Measurements from ENCODE around the gene UBTF. TPM values are rescaled to one million over a fixed set of nuclear protein-coding genes. Genes with fewer than 3 reads are reported as not detected.

UBTF gene
- total and polyA plus RNA-seq, 2 donors (not counting 3 experiments of a cell fraction or from before 2014, with no cell fraction given), result 14.7 to 84.7 TPM

DNA sequence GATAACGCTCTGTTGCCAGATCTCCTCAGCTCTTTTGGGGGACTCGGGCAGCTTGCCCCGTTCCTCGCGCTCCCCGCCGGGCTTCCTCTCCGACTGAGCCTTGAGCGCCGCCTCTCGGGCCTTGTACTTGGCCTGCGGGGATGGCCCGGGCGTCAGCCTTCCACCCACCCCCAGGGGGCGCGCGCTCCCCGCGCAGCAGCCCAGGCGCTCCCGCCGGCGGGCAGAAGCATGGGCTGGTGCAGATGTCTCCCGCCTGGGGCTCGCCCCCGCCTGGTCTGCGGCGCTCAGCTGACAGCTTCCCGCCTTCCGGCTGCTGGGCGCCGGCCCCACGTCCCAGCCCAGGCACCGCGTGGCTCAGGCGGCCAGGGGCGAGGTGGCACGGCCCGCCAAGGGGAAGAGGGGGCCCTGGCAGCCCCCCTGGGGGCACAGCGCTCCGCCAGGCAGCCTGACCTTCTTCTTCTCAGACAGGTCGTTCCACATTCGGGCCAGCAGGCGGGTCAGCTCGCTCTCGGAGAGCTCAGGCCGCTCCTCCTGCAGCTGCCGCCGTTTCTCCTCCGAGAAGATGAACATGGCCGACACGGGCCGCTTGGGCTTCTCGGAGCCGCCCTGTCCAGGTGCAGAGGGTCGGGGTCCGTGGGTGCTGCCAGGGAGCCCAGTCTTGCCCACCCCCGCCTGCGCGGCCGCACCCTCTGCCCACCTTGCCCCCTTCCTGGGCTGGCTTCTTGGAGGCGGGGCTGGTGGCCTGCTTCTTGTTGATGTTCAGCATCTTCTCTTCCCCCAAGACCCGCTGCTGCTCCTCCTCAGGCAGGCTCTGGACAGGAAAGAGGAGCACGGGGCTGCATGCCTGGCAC is 8.9 kb downstream of the UBTF start:
- peak overlapping the region; percentile 34 for H3K4me2 ChIP-seq (ENCODE audit: insufficient read depth, low read length)
- no peaks in the 10 kb centered on the region for H3K27me3 ChIP-seq (ENCODE audit: control insufficient read depth in 2 of 2, insufficient read depth in 2 of 2, low read length in 2 of 2)
- no peak overlapping the region for H3K9ac ChIP-seq (replicated peaks; ENCODE audit: extremely low read depth, insufficient read depth, low read length)

More for the DNA sequence above, 8.9 kb downstream of the UBTF start:
- H3K27ac ChIP-seq (ENCODE audit: insufficient read depth, low read depth, low read length), result no peak overlapping the region
- H3K79me2 ChIP-seq (ENCODE audit: control insufficient read depth, insufficient read depth, low read length), result no peaks in the 10 kb centered on the region
- dilution Hi-C loops (cut with MboI; ENCODE audit: extremely low pct_ligation_motif_present, low sequenced_read_pairs), result no loop called here
- POLR2A ChIA-PET, result interaction anchor here (1.2 kb wide), 1 partner anchor 116 kb away, joined by 3 read pairs; no protein-coding TSS in a partner anchor
- H3K36me3 ChIP-seq (ENCODE audit: control insufficient read depth in 2 of 2, extremely low read depth in 1 of 2, insufficient read depth in 2 of 2, low read length in 2 of 2), result peaks cover 18 to 50% of the 10 kb centered on the region in 2 experiments
- no peak overlapping the region for H2AFZ ChIP-seq (ENCODE audit: low read depth, low read length)
- DNase-seq (ENCODE audit: low read depth, low spot score) (peak; percentile 89), FAIRE-seq (peak; percentile 74)
- peaks cover 5% of the 10 kb centered on the region for H3K4me1 ChIP-seq (ENCODE audit: control insufficient read depth, extremely low read depth, insufficient read depth, low read length)
- no peaks in the 10 kb centered on the region for H4K20me1 ChIP-seq (replicated peaks; ENCODE audit: control insufficient read depth, extremely low read depth, insufficient read depth, low read length)
- BruUV-seq (replicated peaks), result no TSS peak
- CTCF ChIA-PET, result interaction anchor here (0.6 to 4.5 kb wide), 25 partner anchors 9 to 313 kb away, joined by 3 to 58 read pairs (median 7); partner anchors contain the start of genes FAM171A2, GRN, RUNDC3A and SLC25A39
- H3K9me1 ChIP-seq (replicated peaks; ENCODE audit: control insufficient read depth, extremely low read depth, insufficient read depth, low read length), result no peaks in the 10 kb centered on the region
- intact Hi-C loops (cut with micrococcal nuclease), result loop anchor here (1.0 kb wide), 7 partner anchors 8 to 313 kb away; partner anchors contain the start of genes GRN and SLC25A39
- no peaks in the 10 kb centered on the region for H3K9me3 ChIP-seq (replicated peaks; ENCODE audit: control insufficient read depth, insufficient read depth, low read length)
- no peak overlapping the region for H3K4me3 ChIP-seq (replicated peaks in 1 of 3; ENCODE audit: insufficient read depth in 1 of 3, low read depth in 1 of 3, low read length in 3 of 3)
- TF ChIP-seq, protein P1, sequence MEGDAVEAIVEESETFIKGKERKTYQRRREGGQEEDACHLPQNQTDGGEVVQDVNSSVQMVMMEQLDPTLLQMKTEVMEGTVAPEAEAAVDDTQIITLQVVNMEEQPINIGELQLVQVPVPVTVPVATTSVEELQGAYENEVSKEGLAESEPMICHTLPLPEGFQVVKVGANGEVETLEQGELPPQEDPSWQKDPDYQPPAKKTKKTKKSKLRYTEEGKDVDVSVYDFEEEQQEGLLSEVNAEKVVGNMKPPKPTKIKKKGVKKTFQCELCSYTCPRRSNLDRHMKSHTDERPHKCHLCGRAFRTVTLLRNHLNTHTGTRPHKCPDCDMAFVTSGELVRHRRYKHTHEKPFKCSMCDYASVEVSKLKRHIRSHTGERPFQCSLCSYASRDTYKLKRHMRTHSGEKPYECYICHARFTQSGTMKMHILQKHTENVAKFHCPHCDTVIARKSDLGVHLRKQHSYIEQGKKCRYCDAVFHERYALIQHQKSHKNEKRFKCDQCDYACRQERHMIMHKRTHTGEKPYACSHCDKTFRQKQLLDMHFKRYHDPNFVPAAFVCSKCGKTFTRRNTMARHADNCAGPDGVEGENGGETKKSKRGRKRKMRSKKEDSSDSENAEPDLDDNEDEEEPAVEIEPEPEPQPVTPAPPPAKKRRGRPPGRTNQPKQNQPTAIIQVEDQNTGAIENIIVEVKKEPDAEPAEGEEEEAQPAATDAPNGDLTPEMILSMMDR (IDR thresholded peaks at IDR 0.05; ENCODE audit: extremely low read depth in 1 of 2, insufficient read depth in 1 of 2, low read depth in 1 of 2, low read length in 2 of 2), result peak; percentile 99
- TF ChIP-seq, protein P2, sequence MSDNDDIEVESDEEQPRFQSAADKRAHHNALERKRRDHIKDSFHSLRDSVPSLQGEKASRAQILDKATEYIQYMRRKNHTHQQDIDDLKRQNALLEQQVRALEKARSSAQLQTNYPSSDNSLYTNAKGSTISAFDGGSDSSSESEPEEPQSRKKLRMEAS (IDR thresholded peaks at IDR 0.05; ENCODE audit: insufficient read depth, insufficient read length), result peak; percentile 67
- no peak for TF ChIP-seq FOS (IDR thresholded peaks at IDR 0.05; ENCODE audit: borderline replicate concordance, insufficient read depth, low read length)
- no peak for TF ChIP-seq POLR2A (IDR thresholded peaks at IDR 0.05; ENCODE audit: low read depth, low read length)
- peak; percentile 3 for TF ChIP-seq MYC (IDR thresholded peaks at IDR 0.05; ENCODE audit: low read depth, low read length)
- peak; percentile 90 for TF ChIP-seq POLR2AphosphoS5 (IDR thresholded peaks at IDR 0.05; ENCODE audit: insufficient read depth, low read depth, low read length)
